Measurements from ENCODE around the gene ZNF14.

DNA sequence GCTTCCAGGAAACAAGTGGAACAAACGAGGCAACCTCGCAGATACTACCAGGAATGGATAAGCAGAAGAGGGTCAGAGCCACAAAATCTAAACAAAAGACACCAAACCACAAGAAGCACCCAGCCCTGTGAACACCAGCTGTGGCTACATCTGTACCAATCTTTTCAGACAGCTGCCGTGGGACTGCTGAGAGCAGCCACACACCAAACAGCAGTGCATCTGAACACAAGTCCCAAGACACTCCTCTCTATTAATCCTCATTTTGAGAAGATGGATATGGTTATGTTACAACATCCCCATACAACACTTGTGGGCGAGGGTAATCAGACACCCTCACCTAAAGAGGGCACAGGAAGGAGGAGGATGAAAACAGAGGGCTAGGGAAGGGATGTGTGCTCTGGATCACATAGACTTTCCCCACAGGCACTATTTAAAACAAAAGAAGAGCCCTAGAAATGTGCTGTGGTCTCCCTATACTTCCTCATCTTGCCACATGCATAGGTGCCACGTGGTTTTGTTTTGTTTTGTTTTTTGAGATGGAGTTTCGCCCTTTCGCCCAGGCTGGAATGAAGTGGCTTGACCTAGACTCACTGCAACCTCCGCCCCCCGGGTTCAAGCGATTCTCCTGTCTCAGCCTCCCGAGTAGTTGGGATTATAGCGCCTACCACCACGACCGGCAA is 41.6 kb upstream of the ZNF14 start:
- no peak for TF ChIP-seq RAD21 (IDR thresholded peaks at IDR 0.05; ENCODE audit: insufficient read depth, low read depth, low read length)
- TF ChIP-seq, protein P1, sequence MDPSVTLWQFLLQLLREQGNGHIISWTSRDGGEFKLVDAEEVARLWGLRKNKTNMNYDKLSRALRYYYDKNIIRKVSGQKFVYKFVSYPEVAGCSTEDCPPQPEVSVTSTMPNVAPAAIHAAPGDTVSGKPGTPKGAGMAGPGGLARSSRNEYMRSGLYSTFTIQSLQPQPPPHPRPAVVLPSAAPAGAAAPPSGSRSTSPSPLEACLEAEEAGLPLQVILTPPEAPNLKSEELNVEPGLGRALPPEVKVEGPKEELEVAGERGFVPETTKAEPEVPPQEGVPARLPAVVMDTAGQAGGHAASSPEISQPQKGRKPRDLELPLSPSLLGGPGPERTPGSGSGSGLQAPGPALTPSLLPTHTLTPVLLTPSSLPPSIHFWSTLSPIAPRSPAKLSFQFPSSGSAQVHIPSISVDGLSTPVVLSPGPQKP (IDR thresholded peaks at IDR 0.05; ENCODE audit: low read depth, low read length) = no peak

Measured in GM12878 (cell line).